HepG2 (cell line): ENCODE data around the gene KRTAP3-2. TPM values are rescaled to one million over a fixed set of nuclear protein-coding genes. Genes with fewer than 3 reads are reported as not detected.

ENCODE experiments used
- ATF7-NPFF ChIP-seq: sonication (generic); formaldehyde crosslinking; IDR thresholded peaks from 2 replicates; pipeline ENCODE4 v1.8.1; 2023; ENCODE audit warnings: mild to moderate bottlenecking, low read depth, missing genetic modification reagents, moderate library complexity
- ATRX ChIP-seq: sonication (generic); formaldehyde crosslinking; IDR thresholded peaks from 2 replicates; pipeline ENCODE4 v1.4.0; 2020; ENCODE audit warnings: missing genetic modification reagents, borderline replicate concordance
- CREBL2 ChIP-seq: sonication (generic); formaldehyde crosslinking; IDR thresholded peaks from 2 replicates; pipeline ENCODE4 v1.8.1; 2023; ENCODE audit warnings: missing genetic modification reagents, mild to moderate bottlenecking, borderline replicate concordance
- HDAC6 ChIP-seq: fragments of 200-600 bp; sonication (generic); IDR thresholded peaks from 2 replicates; pipeline ENCODE4 v1.7.0; 2017; ENCODE audit warnings: mild to moderate bottlenecking, antibody characterized with exemption, low read length, low read depth
- HOXD1 ChIP-seq: sonication (generic); formaldehyde crosslinking; IDR thresholded peaks from 2 replicates; pipeline ENCODE4 v1.5.0; 2020; ENCODE audit warnings: missing genetic modification reagents
- KDM1A ChIP-seq: IDR thresholded peaks from 2 replicates; pipeline ENCODE4 v1.6.1; 2016; ENCODE audit warnings: missing compliant biosample characterization
- KDM3A ChIP-seq: IDR thresholded peaks from 2 replicates; pipeline ENCODE4 v1.6.1; 2018; ENCODE audit warnings: low read depth, missing compliant biosample characterization
- KDM5B ChIP-seq: sonication (generic); formaldehyde crosslinking; IDR thresholded peaks from 2 replicates; pipeline ENCODE4 v1.4.0; 2020; ENCODE audit warnings: missing genetic modification reagents, mild to moderate bottlenecking, borderline replicate concordance
- RARA ChIP-seq: IDR thresholded peaks from 2 replicates; pipeline ENCODE4 v1.6.1; 2016; ENCODE audit warnings: missing genetic modification reagents, missing compliant biosample characterization
- RBAK ChIP-seq: sonication (generic); formaldehyde crosslinking; IDR thresholded peaks from 2 replicates; pipeline ENCODE4 v1.5.1; 2020; ENCODE audit warnings: mild to moderate bottlenecking, missing genetic modification reagents
- SALL1 ChIP-seq: sonication (generic); formaldehyde crosslinking; IDR thresholded peaks from 2 replicates; pipeline ENCODE4 v1.8.0; 2022; ENCODE audit warnings: mild to moderate bottlenecking, missing genetic modification reagents
- ZBTB3 ChIP-seq: sonication (generic); formaldehyde crosslinking; IDR thresholded peaks from 2 replicates; pipeline ENCODE4 v1.4.0; 2020; ENCODE audit warnings: low read depth, mild to moderate bottlenecking, moderate library complexity, missing genetic modification reagents, borderline replicate concordance
- ZNF326 ChIP-seq: sonication (generic); formaldehyde crosslinking; IDR thresholded peaks from 2 replicates; pipeline ENCODE4 v1.4.0; 2020; ENCODE audit warnings: missing genetic modification reagents, borderline replicate concordance
- ZNF33A ChIP-seq: sonication (generic); formaldehyde crosslinking; IDR thresholded peaks from 2 replicates; pipeline ENCODE4 v1.5.1; 2020; ENCODE audit warnings: missing genetic modification reagents, mild to moderate bottlenecking, moderate library complexity, borderline replicate concordance
- polyA plus RNA-seq, 8 experiments: library from polyadenylated mRNA; depleted of rRNA in 3 of 8; stranded (reverse) in 7 of 8; unstranded in 1 of 8; fragments of >200 nt; fragmentation: Illumina TruSeq in 4 of 8; extraction: Trizol in 4 of 8; gene quantifications; 2 replicates each; pipeline versions ENCODE4 v1.2.1 to v1.2.3, GENCODE V29; 2011 to 2016; ENCODE audit warnings: low read depth in 4 of 8, missing spikeins in 1 of 8, mixed read lengths in 1 of 8; ENCODE audit not compliant: insufficient read depth in 1 of 8
- total RNA-seq, 5 experiments: library from RNA; depleted of rRNA; stranded (reverse); fragments of >200 nt; fragmentation: Illumina TruSeq; extraction: Trizol; gene quantifications; 2 replicates each; pipeline ENCODE4 v1.2.3, GENCODE V29; 2016; ENCODE audit warnings: low read depth in 1 of 5
- TF ChIP-seq, protein P1 (sequence below): sonication (generic); formaldehyde crosslinking; IDR thresholded peaks from 2 replicates; pipeline ENCODE4 v1.5.0; 2020; ENCODE audit warnings: mild to moderate bottlenecking, missing genetic modification reagents, borderline replicate concordance
- TF ChIP-seq, protein P2 (sequence below): sonication (generic); formaldehyde crosslinking; IDR thresholded peaks from 2 replicates; pipeline ENCODE4 v1.4.0; 2020; ENCODE audit warnings: low read depth, missing genetic modification reagents

Gene KRTAP3-2
- total and polyA plus RNA-seq, 2 of the 13 experiments (the other 11 are each of a cell fraction or from before 2014, with no cell fraction given) = not detected

DNA sequence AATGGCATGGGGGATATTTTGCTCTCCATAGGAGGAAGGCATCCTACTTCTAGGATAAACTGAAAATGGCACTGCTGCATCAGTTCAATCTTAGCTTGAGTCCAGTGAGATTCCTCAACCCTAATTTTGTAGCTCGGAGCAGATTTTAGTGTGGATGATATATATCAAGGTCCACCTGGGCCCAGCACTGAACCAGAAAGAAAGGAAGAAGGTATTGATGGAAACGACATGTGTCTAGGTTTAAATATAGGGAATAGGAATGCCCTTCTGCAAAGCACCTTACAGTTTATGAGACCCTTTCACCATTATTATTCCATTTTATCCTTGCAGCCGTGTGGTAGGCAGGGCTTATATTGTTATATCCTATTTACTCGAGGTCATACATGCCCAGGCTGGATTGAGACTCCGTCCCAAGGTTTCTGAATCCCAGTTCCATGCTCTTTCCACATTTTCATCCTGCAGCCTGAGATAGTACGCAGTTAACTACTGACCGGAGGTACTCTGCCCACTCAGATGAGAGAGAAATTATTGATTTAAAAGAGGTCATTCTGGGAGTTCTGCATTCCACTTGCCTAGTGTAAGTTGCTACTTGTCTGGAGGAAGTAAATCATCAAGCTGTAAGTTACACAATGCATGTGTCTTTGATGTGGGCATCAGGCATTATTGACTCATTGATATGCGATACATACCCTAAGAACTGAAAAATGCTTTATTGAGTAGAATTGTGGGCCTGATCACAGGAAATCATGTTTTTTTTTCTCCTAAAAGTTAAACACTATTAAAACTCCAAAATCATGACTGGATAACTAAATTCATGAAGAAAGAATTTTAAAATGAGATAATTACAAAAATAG lies 43.1 kb downstream of the KRTAP3-2 start (continued):
- TF ChIP-seq, protein P1, sequence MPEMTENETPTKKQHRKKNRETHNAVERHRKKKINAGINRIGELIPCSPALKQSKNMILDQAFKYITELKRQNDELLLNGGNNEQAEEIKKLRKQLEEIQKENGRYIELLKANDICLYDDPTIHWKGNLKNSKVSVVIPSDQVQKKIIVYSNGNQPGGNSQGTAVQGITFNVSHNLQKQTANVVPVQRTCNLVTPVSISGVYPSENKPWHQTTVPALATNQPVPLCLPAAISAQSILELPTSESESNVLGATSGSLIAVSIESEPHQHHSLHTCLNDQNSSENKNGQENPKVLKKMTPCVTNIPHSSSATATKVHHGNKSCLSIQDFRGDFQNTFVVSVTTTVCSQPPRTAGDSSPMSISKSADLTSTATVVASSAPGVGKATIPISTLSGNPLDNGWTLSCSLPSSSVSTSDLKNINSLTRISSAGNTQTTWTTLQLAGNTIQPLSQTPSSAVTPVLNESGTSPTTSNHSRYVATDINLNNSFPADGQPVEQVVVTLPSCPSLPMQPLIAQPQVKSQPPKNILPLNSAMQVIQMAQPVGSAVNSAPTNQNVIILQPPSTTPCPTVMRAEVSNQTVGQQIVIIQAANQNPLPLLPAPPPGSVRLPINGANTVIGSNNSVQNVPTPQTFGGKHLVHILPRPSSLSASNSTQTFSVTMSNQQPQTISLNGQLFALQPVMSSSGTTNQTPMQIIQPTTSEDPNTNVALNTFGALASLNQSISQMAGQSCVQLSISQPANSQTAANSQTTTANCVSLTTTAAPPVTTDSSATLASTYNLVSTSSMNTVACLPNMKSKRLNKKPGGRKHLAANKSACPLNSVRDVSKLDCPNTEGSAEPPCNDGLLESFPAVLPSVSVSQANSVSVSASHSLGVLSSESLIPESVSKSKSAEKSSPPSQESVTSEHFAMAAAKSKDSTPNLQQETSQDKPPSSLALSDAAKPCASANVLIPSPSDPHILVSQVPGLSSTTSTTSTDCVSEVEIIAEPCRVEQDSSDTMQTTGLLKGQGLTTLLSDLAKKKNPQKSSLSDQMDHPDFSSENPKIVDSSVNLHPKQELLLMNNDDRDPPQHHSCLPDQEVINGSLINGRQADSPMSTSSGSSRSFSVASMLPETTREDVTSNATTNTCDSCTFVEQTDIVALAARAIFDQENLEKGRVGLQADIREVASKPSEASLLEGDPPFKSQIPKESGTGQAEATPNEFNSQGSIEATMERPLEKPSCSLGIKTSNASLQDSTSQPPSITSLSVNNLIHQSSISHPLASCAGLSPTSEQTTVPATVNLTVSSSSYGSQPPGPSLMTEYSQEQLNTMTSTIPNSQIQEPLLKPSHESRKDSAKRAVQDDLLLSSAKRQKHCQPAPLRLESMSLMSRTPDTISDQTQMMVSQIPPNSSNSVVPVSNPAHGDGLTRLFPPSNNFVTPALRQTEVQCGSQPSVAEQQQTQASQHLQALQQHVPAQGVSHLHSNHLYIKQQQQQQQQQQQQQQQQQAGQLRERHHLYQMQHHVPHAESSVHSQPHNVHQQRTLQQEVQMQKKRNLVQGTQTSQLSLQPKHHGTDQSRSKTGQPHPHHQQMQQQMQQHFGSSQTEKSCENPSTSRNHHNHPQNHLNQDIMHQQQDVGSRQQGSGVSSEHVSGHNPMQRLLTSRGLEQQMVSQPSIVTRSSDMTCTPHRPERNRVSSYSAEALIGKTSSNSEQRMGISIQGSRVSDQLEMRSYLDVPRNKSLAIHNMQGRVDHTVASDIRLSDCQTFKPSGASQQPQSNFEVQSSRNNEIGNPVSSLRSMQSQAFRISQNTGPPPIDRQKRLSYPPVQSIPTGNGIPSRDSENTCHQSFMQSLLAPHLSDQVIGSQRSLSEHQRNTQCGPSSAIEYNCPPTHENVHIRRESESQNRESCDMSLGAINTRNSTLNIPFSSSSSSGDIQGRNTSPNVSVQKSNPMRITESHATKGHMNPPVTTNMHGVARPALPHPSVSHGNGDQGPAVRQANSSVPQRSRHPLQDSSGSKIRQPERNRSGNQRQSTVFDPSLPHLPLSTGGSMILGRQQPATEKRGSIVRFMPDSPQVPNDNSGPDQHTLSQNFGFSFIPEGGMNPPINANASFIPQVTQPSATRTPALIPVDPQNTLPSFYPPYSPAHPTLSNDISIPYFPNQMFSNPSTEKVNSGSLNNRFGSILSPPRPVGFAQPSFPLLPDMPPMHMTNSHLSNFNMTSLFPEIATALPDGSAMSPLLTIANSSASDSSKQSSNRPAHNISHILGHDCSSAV (CRISPR knock-in tag) = no peak
- TF ChIP-seq HDAC6 (no peak), ZNF326 (no peak), KDM3A (CRISPR knock-in tag) (peak; percentile 97), CREBL2 (CRISPR knock-in tag) (no peak), ATRX (CRISPR knock-in tag) (no peak), ZBTB3 (CRISPR knock-in tag) (no peak), SALL1 (peak; percentile 98), HOXD1 (CRISPR knock-in tag) (peak; percentile 99), KDM5B (CRISPR knock-in tag) (no peak), RARA (peak; percentile 100), ZNF33A (peak; percentile 19; the same call in 1 of the 2 replicates), RBAK (CRISPR knock-in tag) (peak; percentile 26; the same call in 1 of the 2 replicates), ATF7-NPFF (CRISPR knock-in tag) (no peak; the same call in 1 of the 2 replicates), KDM1A (CRISPR knock-in tag) (peak; percentile 95)
- TF ChIP-seq, protein P2, sequence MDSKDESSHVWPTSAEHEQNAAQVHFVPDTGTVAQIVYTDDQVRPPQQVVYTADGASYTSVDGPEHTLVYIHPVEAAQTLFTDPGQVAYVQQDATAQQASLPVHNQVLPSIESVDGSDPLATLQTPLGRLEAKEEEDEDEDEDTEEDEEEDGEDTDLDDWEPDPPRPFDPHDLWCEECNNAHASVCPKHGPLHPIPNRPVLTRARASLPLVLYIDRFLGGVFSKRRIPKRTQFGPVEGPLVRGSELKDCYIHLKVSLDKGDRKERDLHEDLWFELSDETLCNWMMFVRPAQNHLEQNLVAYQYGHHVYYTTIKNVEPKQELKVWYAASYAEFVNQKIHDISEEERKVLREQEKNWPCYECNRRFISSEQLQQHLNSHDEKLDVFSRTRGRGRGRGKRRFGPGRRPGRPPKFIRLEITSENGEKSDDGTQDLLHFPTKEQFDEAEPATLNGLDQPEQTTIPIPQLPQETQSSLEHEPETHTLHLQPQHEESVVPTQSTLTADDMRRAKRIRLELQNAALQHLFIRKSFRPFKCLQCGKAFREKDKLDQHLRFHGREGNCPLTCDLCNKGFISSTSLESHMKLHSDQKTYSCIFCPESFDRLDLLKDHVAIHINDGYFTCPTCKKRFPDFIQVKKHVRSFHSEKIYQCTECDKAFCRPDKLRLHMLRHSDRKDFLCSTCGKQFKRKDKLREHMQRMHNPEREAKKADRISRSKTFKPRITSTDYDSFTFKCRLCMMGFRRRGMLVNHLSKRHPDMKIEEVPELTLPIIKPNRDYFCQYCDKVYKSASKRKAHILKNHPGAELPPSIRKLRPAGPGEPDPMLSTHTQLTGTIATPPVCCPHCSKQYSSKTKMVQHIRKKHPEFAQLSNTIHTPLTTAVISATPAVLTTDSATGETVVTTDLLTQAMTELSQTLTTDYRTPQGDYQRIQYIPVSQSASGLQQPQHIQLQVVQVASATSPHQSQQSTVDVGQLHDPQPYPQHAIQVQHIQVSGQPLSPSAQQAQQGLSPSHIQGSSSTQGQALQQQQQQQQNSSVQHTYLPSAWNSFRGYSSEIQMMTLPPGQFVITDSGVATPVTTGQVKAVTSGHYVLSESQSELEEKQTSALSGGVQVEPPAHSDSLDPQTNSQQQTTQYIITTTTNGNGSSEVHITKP (CRISPR knock-in tag) = peak; percentile 88; the same call in 1 of the 2 replicates
